Adrenal gland (tissue), 5 donors: ENCODE measurements around the gene DEPP1.

ENCODE experiments used
- POLR2A ChIP-seq, 2 donors: fragments of 450-650 bp; IDR thresholded peaks; one replicate each; pipeline ENCODE4 v1.6.1; 2017; ENCODE audit warnings: antibody characterized with exemption in 2 of 2, mild to moderate bottlenecking in 2 of 2, moderate library complexity in 1 of 2
- TF ChIP-seq, protein P1 (sequence below), 6 experiments: fragments of 450-650 bp in 4 of 6; fragments of 200-600 bp in 2 of 6; sonication (generic) in 1 of 6; IDR thresholded peaks; 1 replicate in 5 of 6; 2 replicates in 1 of 6; pipeline versions ENCODE4 v1.5.1 to v1.8.0; 2016 to 2021; ENCODE audit warnings: antibody characterized with exemption in 6 of 6, mild to moderate bottlenecking in 2 of 6, moderate library complexity in 1 of 6
- donor health status: DM: no; HTN: no; CAD: no.

DNA sequence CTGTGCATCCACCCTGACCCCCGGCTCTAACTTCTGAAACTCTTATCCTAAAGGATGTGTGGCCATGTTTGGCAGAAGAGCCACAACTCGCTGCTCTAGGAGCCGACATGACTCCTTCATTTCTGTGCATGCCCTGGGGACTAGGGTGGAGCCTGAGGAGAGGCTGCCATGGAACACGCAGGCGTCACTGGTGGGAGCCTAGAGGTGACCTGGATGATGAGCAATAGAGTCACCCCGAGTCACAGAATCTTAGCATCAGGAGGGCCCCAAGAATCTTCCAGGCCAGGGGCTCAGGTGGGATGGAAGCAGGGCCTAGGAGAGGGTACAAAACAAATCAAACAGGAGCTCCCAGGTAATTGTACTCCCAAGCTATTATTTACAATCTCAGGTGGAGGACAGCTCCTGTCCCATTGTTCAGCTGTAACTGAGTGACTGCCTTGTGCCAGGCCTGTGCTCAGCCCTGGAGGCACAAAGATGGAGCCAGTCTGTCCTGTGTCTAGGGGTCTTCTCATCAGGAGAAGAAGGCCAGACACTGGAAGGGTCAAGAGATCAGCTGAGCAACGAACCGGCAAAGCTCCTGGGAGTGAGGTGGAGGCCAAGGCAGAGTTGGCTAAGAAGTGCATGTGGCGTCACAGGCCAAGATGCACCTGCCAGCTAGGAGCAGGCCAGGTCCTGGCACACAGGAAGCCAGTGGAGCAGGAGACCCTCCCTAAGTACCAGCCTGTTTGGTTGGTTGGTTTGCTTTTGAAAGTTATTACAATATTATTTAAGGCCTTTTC, 16.3 kb upstream of the DEPP1 start:
- TF ChIP-seq, protein P1, sequence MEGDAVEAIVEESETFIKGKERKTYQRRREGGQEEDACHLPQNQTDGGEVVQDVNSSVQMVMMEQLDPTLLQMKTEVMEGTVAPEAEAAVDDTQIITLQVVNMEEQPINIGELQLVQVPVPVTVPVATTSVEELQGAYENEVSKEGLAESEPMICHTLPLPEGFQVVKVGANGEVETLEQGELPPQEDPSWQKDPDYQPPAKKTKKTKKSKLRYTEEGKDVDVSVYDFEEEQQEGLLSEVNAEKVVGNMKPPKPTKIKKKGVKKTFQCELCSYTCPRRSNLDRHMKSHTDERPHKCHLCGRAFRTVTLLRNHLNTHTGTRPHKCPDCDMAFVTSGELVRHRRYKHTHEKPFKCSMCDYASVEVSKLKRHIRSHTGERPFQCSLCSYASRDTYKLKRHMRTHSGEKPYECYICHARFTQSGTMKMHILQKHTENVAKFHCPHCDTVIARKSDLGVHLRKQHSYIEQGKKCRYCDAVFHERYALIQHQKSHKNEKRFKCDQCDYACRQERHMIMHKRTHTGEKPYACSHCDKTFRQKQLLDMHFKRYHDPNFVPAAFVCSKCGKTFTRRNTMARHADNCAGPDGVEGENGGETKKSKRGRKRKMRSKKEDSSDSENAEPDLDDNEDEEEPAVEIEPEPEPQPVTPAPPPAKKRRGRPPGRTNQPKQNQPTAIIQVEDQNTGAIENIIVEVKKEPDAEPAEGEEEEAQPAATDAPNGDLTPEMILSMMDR (IDR thresholded peaks at IDR 0.05): no peak
- TF ChIP-seq POLR2A (IDR thresholded peaks at IDR 0.05): no peak
